GM21515 (cell line): ENCODE results near the gene RASSF4.

Source experiments
- ATAC-seq: cut with Tn5 transposase; IDR thresholded peaks from one replicate; pipeline ENCODE4 v1.9.1; 2021; ENCODE audit not compliant: unreplicated experiment

RASSF4 gene

GRCh38 chr10:44947371-44948152 is 12.0 kb upstream of the RASSF4 start:
- peak; percentile 60 for ATAC-seq

GRCh38 chr10:44948642-44949041 is 11.0 kb upstream of the RASSF4 start:
- ATAC-seq, result no peak

DNA sequence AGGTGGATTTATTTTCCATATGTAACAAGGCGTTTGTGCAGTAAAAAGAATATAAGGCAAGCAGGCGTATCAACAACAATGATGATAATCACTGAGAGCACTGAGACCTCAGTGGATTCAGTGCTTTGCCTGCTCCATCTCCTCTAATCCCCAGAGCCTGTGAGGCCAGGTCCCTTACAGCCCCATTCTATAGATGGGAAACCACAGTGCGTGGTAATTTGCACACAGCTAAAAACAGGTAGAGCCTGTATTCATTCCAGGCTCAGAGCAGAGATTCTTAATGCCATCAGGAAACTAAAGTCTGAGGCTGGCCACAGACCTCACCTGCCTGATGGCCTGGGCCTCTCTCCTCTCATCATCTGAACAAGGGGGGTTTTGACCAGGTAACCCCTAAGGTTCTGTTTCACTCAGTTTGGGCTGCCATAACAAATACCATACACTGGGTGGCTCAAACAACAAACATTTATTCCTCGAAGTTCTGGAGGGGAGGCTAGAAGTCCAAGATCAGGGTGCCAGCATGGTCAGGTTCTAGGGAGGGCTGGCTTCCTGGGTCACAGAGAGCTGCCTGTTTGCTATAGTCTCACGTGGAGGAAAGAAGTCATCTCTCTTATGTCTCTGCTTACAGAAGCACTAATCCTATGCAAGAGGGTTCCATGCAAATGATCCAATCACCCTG is 10.3 kb upstream of the RASSF4 start:
- no peak for ATAC-seq

DNA sequence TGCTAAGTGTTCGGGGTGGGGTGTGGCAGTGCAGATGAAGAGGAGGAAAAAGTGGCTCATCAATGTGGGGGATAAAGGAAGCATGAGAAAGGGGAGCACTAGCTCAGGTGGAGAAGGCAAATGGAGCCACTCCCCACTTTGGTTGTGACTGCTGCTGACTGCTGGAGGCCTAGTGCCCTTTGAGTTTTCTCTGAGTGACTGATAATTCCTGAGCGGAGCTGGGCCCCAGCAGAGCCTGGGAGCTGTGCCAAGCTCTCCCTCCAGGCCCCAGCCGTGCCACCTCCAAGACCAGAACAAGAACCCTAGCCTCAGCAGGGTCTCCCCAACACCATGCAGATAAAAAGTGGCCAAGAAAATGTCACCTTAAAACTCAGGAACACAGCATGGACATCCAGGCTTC is 9.7 kb upstream of the RASSF4 start:
- no peak for ATAC-seq

- no peak for ATAC-seq
Measured at GRCh38 chr10:44950326-44951225, 9.0 kb upstream of the RASSF4 start.

DNA sequence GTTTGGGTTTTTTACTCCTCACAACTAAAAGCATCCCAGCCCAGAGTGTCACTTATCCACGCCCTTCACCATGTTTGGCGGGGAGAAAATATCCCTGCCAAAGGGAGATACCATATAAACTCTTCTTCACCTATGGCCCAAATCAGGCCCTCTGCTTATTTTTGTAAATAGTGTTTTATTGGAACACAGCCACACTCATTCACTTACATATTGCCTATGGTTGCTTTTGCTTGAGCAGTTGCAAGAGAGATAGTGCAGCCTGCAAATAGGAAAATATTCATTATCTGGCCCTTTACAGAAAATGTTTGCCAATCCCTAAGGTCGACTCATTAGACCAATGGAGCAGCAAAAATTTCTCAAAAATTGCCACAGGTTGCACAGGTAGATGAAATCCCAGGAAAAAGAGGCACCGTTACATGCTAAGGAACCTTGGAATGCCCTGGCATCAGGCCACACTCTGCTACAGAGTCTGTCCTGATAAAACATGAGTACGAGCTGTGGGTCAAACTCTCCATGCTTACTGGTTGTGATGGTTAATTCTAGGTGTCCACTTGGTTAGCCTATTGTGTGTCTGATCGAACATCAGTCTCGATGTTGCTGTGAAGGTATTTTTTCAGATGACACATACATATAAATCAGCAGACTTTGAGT is 7.9 kb upstream of the RASSF4 start:
- ATAC-seq, result no peak

GRCh38 chr10:44952779-44953231 is 6.8 kb upstream of the RASSF4 start:
- no peak for ATAC-seq

DNA sequence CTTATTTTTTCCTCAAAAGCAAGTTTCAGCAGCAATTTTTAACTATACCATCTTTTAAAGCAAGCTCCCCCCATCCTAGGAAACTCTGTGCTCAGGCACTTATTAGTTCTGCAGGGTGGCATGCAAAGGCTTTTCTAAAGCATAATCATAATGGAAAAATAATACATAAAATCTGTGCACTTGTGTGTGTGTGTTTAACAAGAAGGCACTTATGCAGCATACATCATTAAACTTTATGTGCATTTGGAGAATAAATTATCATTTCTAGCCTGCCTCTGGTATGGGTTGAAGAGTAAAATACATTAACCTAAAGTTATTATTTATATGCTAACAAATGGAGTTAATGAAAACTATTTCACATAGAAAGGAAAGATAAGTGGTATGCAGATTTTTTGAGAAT is 5.6 kb upstream of the RASSF4 start:
- ATAC-seq, result no peak

GRCh38 chr10:44954962-44955361 is 4.6 kb upstream of the RASSF4 start:
- no peak for ATAC-seq

- ATAC-seq, result no peak
Measured at GRCh38 chr10:44955413-44956070, 4.1 kb upstream of the RASSF4 start.

GRCh38 chr10:44956226-44956625 is 3.4 kb upstream of the RASSF4 start:
- no peak for ATAC-seq

DNA sequence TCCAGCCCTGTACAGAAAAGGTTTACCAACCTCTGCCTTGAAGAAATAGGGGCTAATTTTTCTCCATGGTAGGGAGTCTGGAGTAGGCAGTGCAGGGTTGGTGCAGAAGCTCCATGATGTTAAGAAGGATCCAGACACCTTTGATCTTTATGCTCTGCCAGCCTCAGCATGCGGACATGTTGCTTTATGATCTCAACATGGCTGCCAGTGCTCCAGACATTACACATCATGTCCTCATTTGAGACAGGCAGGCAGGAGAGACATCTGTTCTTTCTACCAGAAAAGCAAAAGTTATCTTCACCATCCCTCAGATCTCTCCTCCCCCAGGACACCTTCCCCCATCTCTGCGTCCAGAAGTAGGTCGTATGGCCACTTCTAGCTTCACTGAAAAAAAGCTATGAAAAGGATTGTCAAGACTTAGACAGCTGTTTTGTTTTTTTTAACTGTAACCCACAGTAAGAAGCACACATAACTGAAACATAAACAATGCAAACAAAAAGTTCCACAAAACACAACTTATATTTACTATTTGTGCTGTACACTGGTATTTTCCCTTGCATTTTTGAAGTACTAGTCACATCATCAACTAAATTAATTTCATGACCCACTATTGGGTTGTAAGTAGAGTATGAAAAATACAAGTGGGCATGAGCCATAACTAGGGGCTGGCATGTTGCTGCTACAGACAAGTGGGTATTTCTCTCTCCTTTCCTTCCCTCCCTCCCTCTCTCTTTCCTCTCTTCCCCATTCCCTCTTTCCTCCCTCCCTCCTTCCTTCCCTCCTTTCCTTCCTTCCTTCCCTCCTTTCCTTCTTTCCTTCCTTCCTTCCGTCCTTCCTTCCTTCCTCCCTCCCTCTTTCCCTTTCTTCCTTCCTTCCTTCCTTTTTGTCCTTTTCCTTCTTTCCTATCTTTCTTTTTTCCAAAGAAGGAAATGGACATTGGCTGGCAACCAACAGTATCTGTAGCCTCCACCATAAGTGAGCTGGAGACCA is 2.6 kb upstream of the RASSF4 start:
- ATAC-seq, result no peak

GRCh38 chr10:44958196-44958897 is 1.3 kb upstream of the RASSF4 start:
- no peak for ATAC-seq

DNA sequence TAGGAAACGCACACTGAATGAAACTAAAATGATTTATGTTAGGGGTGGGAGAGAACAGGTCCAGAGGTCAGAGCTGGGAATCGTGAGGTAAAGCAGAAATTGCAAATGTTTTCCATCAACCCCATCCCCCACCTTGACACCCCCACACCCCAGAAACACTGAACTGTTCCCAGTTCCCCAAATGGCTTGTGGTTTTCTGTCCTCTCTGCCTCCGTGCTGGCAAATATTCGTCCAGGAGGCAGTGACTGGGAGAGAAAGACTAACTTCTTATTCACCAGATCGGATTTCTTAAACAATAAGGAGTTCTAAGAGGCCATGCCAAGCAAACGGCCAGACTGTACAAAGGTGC is 730 bp upstream of the RASSF4 start:
- ATAC-seq, result no peak

DNA sequence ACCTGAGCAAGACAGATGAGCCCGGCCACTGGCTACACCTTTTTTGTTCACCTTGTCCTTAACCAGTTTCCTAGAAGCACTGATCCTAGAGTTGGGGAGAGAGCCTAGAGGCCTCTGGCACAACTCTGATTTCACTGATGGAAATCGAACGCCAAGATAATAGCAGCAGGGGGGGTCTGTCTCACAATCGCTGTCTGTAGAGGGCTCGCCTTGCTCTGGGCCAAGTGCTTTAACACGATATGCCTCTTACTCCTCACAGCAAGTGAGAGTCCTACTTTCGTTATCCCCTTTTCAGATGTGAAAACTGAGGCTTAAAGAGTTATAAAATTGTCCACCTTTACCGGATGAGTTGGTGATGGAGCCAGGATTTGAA is 472 bp downstream of the RASSF4 start:
- no peak for ATAC-seq

DNA sequence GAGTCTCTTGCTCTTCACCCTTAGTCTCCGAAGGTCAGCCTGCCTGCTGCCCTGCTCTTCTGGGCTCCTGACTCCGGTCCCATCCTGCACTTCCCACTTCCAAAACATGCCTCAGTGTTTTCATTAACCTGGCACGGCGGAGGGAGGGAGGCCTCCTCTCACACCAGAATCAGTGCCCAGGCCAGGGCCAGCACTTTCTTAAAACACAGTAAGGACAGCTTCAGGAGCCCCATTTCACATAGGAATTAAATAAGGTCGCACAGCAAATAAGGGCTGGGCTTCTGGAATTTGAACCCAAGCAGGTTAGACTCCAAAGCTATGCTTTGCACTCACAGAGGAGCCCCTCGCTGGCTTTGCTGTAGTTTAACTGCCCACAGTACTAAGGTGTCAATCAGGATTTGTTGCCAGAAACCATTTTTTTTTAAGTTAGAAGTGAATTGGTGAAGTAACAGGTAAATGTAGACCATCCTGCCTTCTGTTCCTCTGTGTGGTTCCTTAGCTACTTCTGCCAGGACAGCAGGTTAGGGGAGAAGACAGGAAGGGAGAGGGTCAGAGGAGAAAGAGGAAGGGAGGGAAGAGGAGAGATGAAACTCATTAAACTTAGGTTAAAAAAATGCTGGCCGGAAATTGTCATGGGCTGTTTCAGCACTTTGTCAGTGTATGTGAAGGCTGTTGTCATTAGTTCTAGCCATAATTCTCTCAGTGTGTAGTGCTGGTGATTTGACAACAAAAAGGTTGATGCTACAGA is 1.1 kb downstream of the RASSF4 start:
- no peak for ATAC-seq

DNA sequence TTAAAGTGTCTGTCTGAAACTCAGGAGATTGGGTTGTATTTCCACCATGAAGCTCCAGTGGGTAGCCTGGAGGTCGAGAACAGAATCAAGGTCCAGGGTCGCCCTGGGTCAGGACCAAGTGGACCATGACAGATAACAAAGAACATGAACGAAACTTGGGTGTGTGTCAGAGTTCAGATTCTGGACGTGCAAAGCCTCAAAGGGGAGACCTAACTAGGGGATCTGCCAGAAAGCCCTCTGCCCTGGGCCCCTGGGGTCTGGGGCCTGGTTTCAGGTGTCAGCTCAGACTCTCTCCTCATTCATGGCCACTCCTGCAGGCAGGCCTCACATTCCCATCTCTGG is 1.6 kb downstream of the RASSF4 start:
- no peak for ATAC-seq
